HepG2 (cell line): ENCODE data around the gene SAMD10. TPM values are rescaled to one million over a fixed set of nuclear protein-coding genes. Genes with fewer than 3 reads are reported as not detected.
A peak's percentile ranks its signal among the peaks of the same experiment; 100 is the strongest.

Source experiments
- BCLAF1 ChIP-seq: fragments of 450-650 bp; IDR thresholded peaks from 2 replicates; pipeline ENCODE4 v1.6.1; 2017; ENCODE audit warnings: mild to moderate bottlenecking
- EP300 ChIP-seq, 3 experiments: sonication (generic) in 1 of 3; formaldehyde crosslinking in 1 of 3; IDR thresholded peaks; 2 replicates each; pipeline versions ENCODE4 v1.5.1 to v1.6.1; 2011 to 2020; ENCODE audit warnings: low read depth in 2 of 3, low read length in 2 of 3, borderline replicate concordance in 1 of 3, improper control_type of control experiment in 1 of 3, mild to moderate bottlenecking in 1 of 3, missing genetic modification reagents in 1 of 3, moderate library complexity in 1 of 3
- GTF2F1 ChIP-seq: fragments of 150-350 bp; IDR thresholded peaks from 2 replicates; pipeline ENCODE4 v1.6.1; 2014; ENCODE audit warnings: low read length
- HHEX ChIP-seq: IDR thresholded peaks from 2 replicates; pipeline ENCODE4 v1.6.1; 2016; ENCODE audit warnings: control low read depth
- KMT2B ChIP-seq: IDR thresholded peaks from 2 replicates; pipeline ENCODE4 v1.6.1; 2016; ENCODE audit warnings: missing genetic modification reagents, missing compliant biosample characterization
- PRDM15 ChIP-seq: sonication (generic); formaldehyde crosslinking; IDR thresholded peaks from 2 replicates; pipeline ENCODE4 v1.4.0; 2020; ENCODE audit warnings: missing genetic modification reagents
- RCOR2 ChIP-seq: IDR thresholded peaks from 2 replicates; pipeline ENCODE4 v1.6.1; 2016; ENCODE audit warnings: missing biosample characterization, missing genetic modification reagents
- SIX1 ChIP-seq: sonication (generic); formaldehyde crosslinking; IDR thresholded peaks from 2 replicates; pipeline ENCODE4 v1.4.0; 2020; ENCODE audit warnings: missing genetic modification reagents, borderline replicate concordance
- SIX4 ChIP-seq: sonication (generic); formaldehyde crosslinking; IDR thresholded peaks from 2 replicates; pipeline ENCODE4 v1.4.0; 2020; ENCODE audit warnings: missing genetic modification reagents
- TMF1 ChIP-seq: sonication (generic); formaldehyde crosslinking; IDR thresholded peaks from 2 replicates; pipeline ENCODE4 v1.8.1; 2022; ENCODE audit warnings: low read depth, missing genetic modification reagents
- ZBTB26 ChIP-seq: IDR thresholded peaks from 2 replicates; pipeline ENCODE4 v1.6.1; 2016; ENCODE audit warnings: missing compliant biosample characterization, missing genetic modification reagents, borderline replicate concordance
- ZFY ChIP-seq: sonication (generic); formaldehyde crosslinking; IDR thresholded peaks from 2 replicates; pipeline ENCODE4 v1.4.0; 2020; ENCODE audit warnings: missing genetic modification reagents
- ZHX1 ChIP-seq: sonication (generic); formaldehyde crosslinking; IDR thresholded peaks from 2 replicates; pipeline ENCODE4 v1.8.1; 2022; ENCODE audit warnings: low read depth, mild to moderate bottlenecking, missing genetic modification reagents
- ZNF101 ChIP-seq: sonication (generic); formaldehyde crosslinking; IDR thresholded peaks from 2 replicates; pipeline ENCODE4 v1.4.0; 2020; ENCODE audit warnings: mild to moderate bottlenecking, low read depth, missing genetic modification reagents, borderline replicate concordance
- ZNF232 ChIP-seq: sonication (generic); formaldehyde crosslinking; IDR thresholded peaks from 2 replicates; pipeline ENCODE4 v1.4.0; 2020; ENCODE audit warnings: missing genetic modification reagents, borderline replicate concordance
- ZNF414 ChIP-seq: sonication (generic); formaldehyde crosslinking; IDR thresholded peaks from 2 replicates; pipeline ENCODE4 v1.5.0; 2020; ENCODE audit warnings: missing genetic modification reagents
- ZNF644 ChIP-seq: IDR thresholded peaks from 2 replicates; pipeline ENCODE4 v1.6.1; 2016; ENCODE audit warnings: low read depth
- polyA plus RNA-seq, 8 experiments: library from polyadenylated mRNA; depleted of rRNA in 3 of 8; stranded (reverse) in 7 of 8; unstranded in 1 of 8; fragments of >200 nt; fragmentation: Illumina TruSeq in 4 of 8; extraction: Trizol in 4 of 8; gene quantifications; 2 replicates each; pipeline versions ENCODE4 v1.2.1 to v1.2.3, GENCODE V29; 2011 to 2016; ENCODE audit warnings: low read depth in 4 of 8, missing spikeins in 1 of 8, mixed read lengths in 1 of 8; ENCODE audit not compliant: insufficient read depth in 1 of 8
- total RNA-seq, 5 experiments: library from RNA; depleted of rRNA; stranded (reverse); fragments of >200 nt; fragmentation: Illumina TruSeq; extraction: Trizol; gene quantifications; 2 replicates each; pipeline ENCODE4 v1.2.3, GENCODE V29; 2016; ENCODE audit warnings: low read depth in 1 of 5

The SAMD10 gene
- total and polyA plus RNA-seq, 2 of the 13 experiments (the other 11 are each of a cell fraction or from before 2014, with no cell fraction given), result 6.1 to 11.0 TPM

GRCh38 chr20:63957004-63957689 is 22.3 kb downstream of the SAMD10 start (continued):
- TF ChIP-seq ZNF414 (CRISPR knock-in tag) (peak; percentile 59; the same call in 1 of the 2 replicates), TMF1 (CRISPR knock-in tag) (no peak), ZNF232 (CRISPR knock-in tag) (peak; percentile 82; the same call in 1 of the 2 replicates), RCOR2 (CRISPR knock-in tag) (no peak), BCLAF1 (no peak), ZHX1 (CRISPR knock-in tag) (0 out of 2 replicates have a peak, but pooled peaks have one; percentile 5), PRDM15 (CRISPR knock-in tag) (0 out of 2 replicates have a peak, but pooled peaks have one; percentile 6), SIX4 (CRISPR knock-in tag) (no peak), ZBTB26 (CRISPR knock-in tag) (peak; percentile 71; the same call in 1 of the 2 replicates), GTF2F1 (no peak), HHEX (no peak), ZFY (CRISPR knock-in tag) (peak; percentile 88), SIX1 (CRISPR knock-in tag) (peak; percentile 30; the same call in 1 of the 2 replicates), EP300 (IDR thresholded peaks at IDR 0.05; ENCODE audit: low read depth in 2 of 2, low read length in 2 of 2) (no peak; a peak in 1 of 4 replicates), EP300 (CRISPR knock-in tag; IDR thresholded peaks at IDR 0.05; ENCODE audit: borderline replicate concordance) (0 out of 2 replicates have a peak, but pooled peaks have one; percentile 37), KMT2B (CRISPR knock-in tag) (peak; percentile 64), ZNF644 (CRISPR knock-in tag) (no peak), ZNF101 (CRISPR knock-in tag) (no peak)
